HG02763 (cell line): Measurements from ENCODE around the gene MFSD6.
"Not testable (repeated sequence)": the region's sequence is repeated elsewhere in the genome, so short reads cannot be mapped to it uniquely, and the experiment has no call there.

ENCODE experiments used
- ATAC-seq: cut with Tn5 transposase; IDR thresholded peaks from one replicate; pipeline ENCODE4 v1.9.1; 2021; ENCODE audit warnings: mild to moderate bottlenecking, moderate library complexity; ENCODE audit not compliant: unreplicated experiment

The MFSD6 gene

GRCh38 chr2:190404487-190404886, 3.7 kb upstream of the MFSD6 start:
- ATAC-seq = no peak

DNA sequence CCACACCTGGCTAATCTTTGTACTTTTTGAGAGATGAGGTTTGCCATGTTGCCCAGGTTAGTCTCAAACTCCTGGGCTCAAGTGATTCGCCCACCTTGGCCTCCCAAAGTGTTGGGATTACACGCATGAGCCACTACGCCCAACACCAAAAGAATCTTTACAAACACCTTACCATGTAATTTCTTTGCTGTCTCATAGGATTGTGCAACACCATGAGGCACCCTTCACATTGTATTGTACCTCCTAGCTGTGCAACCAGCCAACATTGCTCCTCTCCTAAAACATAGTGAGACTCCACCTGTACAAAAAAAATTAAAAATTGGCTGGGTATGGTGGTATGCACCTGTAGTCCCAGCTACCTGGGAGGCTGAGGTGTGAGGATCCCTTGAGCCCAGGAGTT, 3.1 kb upstream of the MFSD6 start:
- ATAC-seq = no peak

- ATAC-seq = no peak
Observed at GRCh38 chr2:190405995-190406394, 2.2 kb upstream of the MFSD6 start.

- ATAC-seq = no peak
Observed at GRCh38 chr2:190406805-190407204, 1.4 kb upstream of the MFSD6 start.

DNA sequence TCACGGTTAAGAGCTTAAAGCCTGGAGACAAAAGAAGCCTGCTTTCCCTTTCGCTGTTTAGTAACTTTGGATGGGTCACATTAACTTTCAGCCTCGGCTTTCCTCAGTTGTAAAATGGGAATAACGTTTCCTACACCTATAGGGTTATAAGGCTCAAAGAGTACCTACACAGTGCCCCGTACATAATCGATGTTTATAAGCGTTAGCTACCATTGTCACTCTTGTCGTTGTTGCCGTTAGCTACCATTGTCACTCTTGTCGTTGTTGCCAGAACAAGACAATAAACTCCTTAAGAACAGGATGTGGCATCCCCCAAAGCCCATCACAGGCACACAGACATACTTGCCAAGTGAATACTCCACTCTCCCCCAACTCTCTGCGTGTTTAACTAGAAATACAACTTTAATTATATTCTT, 901 bp upstream of the MFSD6 start:
- no peak for ATAC-seq

- ATAC-seq = peak; percentile 64
Observed at GRCh38 chr2:190408538-190409271, 550 bp downstream of the MFSD6 start.

- ATAC-seq = no peak
Observed at GRCh38 chr2:190409616-190410015, 1.5 kb downstream of the MFSD6 start.

DNA sequence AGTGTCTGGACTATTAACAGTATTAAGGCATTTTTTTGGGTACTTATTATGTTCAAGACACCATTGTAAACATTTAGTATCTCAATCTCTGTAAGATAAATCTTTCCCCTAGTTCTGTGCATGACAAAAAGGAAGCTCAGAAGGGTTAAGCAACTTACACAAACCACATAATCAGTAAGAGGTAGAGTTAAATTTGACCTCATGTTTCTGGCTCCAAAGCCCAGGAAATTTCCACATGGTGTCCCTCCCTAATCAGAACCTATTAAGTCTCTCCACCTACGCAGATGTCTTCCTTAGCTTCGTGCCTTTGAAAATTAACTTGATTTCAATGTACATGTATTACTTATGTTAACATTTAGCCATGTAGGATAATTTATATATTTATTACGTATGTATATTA, 2.0 kb downstream of the MFSD6 start:
- no peak for ATAC-seq

- no peak for ATAC-seq
Observed at GRCh38 chr2:190412966-190413365, 4.8 kb downstream of the MFSD6 start.

- no peak for ATAC-seq
Observed at GRCh38 chr2:190413421-190413820, 5.3 kb downstream of the MFSD6 start.

DNA sequence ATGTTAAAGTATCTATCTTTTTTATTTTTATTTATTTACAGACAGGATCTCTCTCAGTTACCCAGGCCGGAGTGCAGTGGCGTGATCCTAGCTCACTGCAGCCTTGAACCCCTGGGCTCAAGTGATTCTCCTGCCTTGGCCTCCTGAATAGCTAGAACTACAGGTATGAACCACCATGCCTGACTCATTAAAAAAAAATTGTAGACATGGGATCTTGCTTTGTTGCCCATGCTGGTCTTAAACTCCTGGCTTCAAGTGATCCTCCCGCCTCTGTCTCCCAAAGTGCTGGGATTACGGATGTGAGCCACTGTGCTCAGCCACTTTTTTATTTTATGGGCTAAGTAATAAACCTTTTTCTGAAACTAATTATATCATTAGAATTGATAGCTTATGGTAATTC, 7.1 kb downstream of the MFSD6 start:
- ATAC-seq = no peak

- ATAC-seq = no peak
Observed at GRCh38 chr2:190415794-190416775, 7.9 kb downstream of the MFSD6 start.

- ATAC-seq = no peak
Observed at GRCh38 chr2:190417045-190417842, 9.1 kb downstream of the MFSD6 start.

DNA sequence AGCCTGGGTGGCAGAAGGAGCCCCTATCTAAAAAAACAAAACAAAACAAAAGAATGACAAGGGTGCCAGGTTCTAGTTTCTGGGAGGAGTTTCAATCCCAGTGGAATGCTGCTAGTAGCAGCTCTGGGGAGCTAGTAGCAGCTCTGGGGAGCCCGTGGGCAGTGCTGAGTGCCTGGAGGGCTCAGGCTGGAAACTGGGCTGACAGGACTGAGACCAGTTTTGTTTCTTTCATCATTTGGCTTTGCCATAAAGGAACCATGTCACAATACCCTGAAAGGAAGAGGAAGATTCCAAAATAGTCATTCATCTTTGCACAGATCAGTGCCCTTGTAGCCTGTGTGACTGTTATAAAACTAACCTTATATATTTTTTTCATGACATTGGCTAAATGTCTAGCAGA, 10.6 kb downstream of the MFSD6 start:
- no peak for ATAC-seq

DNA sequence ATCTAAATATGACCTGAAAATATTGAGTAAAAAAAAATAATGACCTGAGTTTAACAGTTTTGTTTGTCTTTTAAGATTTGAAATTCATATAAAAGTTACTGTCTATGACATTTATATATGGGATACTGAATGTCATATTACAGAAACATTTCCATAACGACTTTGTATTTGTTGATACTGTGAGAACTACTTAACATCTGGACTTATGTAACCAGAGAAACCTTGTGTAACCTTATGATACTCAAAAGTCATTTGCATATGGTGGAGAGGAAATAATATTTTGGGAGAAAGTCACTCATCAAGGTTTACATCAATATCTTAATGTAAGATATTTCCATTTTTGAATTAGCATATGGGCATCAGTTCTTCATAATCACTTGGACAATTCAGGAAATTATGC, 12.6 kb downstream of the MFSD6 start:
- ATAC-seq = no peak

DNA sequence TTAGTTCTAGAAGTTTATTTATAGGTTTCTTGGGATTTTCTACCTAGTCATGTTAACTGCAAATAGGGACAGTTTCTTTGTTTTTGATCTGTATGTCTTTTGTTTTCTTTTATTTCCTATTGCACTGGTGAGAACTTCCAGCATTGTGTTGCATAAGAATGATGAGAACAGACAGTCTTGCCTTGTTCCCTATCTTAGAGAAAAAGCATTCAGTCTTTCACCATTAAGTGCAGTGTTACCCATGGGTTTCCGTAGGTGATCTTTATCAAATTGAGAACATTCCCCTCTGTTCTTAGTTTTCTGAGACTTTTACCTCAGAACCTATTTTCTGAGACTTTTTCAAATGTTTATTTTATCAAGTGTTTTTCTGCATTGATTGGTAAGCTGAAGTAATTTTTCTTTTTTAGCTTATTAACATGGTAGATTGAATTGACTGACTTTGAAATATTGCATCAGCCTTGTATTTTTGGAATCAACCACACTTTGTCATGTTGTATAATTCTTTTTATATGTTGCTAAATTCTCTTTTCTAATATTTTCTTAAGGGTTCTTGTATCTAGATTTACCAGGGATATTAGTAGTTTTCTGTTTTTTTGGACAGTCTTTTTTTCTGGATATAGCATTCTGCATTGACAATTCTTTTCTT, 17.2 kb downstream of the MFSD6 start:
- no peak for ATAC-seq

GRCh38 chr2:190425883-190426658, 17.9 kb downstream of the MFSD6 start:
- ATAC-seq = no peak

GRCh38 chr2:190430866-190431265, 22.7 kb downstream of the MFSD6 start:
- ATAC-seq = not testable (repeated sequence)

DNA sequence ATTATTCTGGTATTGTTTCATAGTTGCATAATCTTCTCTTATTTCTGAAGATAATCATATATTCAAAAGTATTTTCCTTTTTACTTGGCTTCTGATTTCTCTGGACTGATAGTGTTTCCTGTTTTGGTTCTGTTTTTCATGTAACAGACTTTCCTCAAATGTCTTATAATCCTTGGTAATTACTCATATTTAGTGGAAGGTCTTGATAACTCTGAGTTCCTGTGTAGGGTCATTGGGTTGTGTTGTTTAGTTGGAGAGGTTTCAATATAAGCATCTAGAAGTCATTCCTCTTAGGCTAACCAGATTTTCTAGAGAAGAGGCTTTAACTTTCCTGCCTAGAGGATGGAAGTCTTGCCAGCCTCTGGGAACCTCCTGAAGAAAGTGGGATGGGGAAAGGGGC, 23.8 kb downstream of the MFSD6 start:
- ATAC-seq = no peak
